ENCODE measurements around the gene POU5F1. TPM values are rescaled to one million over a fixed set of nuclear protein-coding genes. Genes with fewer than 3 reads are reported as not detected.

The POU5F1 gene
- polyA plus RNA-seq, 2 of the 4 experiments (the other 2 are of a cell fraction), result 2.7 to 2.8 TPM

DNA sequence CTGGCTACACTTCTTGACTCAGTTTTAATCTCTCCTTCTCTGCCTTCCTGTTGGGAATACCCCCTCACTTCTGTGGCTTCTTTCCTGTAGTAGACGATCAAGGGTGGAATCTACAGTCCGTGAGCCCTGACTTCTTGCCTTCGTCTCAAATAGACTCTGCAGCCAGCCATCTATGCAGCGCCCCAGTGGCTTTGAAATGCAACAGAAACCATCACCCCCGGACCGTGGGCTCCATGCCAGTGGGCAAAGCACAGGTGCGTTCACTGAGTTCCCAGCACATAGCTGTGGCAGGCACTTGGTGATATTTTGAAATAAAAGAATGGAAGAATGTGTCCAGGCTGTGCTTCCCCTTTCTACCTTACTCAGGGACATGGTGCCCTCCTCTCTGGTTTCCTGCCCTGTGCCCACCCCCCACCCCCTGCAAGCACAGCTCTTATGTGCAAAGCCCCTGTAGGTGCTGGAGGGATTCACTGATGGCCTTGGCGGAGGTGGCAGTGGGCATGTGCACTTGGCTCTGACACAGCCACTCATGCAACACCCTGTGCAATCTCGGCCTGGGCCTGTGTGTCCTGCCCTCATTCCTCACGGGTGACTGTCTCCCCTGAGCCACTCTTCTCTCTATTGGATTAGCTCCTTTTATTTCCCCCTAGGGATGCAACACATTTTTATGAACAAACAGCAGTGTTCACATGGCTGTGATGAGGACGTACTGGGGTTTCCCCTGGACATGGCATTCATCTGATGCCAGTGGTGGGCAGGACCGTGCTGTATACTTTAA lies 44.7 kb downstream of the POU5F1 start:
- Histone ChIP-seq H3K4me3 (no peak overlapping the region), H3K4me1 (peaks cover 36% of the 10 kb centered on the region), H3K9me3 (no peaks in the 10 kb centered on the region), H3K4me2 (peak overlapping the region; percentile 25; the same call in 2 of the 3 replicates), H3K27ac (peak overlapping the region; percentile 44 to 50; a peak in 3 of 6 replicates)
- WGBS (ENCODE audit: missing lambda C conversion rate), result 44% methylated on average over 11 of the region's 12 CpGs
- TF ChIP-seq FOSL2 (IDR thresholded peaks at IDR 0.05), result no peak
- 0 out of 2 replicates have a peak, but pooled peaks have one; percentile 17 for TF ChIP-seq FOSL2 (CRISPR knock-in tag; IDR thresholded peaks at IDR 0.05)
- TF ChIP-seq KDM1A (IDR thresholded peaks at IDR 0.05; ENCODE audit: low read depth), result no peak
- CTCF ChIA-PET, result interaction anchor here (0.6 to 7.0 kb wide), 7 partner anchors 10 to 241 kb away, joined by 3 to 46 read pairs (median 8); partner anchors contain the start of gene PSORS1C1
- DNase-seq (ENCODE audit: low read depth in 1 of 2, low spot score in 1 of 2) (peak; percentile 31 to 50), ATAC-seq (peak; percentile 62), FAIRE-seq (no peak)
- POLR2A ChIA-PET, result interaction anchor here (0.6 kb wide), 1 partner anchor 11 kb away, joined by 3 read pairs; the partner anchor contains the start of gene PSORS1C1

DNA sequence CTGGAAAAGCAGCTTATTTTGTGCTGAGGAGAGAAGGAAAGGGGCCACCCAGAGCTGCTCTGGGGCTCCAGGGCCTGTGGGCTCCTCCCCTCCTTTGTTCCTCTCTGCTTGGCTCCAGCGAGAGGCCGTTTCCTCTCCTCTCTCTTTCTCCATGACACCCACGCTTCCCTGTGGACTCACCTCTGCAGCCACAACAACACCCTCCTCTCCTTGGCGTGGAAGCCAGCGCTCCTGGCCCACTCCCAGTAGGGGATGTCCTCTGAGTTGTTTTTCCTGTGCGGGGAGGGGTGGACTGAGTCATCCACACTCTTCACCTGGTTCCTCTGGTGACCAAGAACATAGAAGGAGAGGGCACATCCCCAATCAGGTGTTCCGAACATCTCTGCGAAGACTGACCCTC lies 45.3 kb downstream of the POU5F1 start:
- WGBS (ENCODE audit: missing lambda C conversion rate), result 51% methylated on average over 8 of the region's 8 CpGs
- DNase-seq (ENCODE audit: low read depth in 1 of 2, low spot score in 1 of 2), result no peak
- CTCF ChIA-PET, result interaction anchor here (1.1 to 7.0 kb wide), 3 partner anchors 9 to 69 kb away, joined by 3 to 46 read pairs (median 27); partner anchors contain the start of gene PSORS1C1
- FAIRE-seq, result no peak
- Histone ChIP-seq H3K4me1 (peaks cover 36% of the 10 kb centered on the region), H3K9me3 (no peaks in the 10 kb centered on the region), H3K4me2 (peak overlapping the region; percentile 28; the same call in 1 of the 3 replicates), H3K4me3 (no peak overlapping the region), H3K27ac (peak overlapping the region; percentile 44 to 45; a peak in 2 of 6 replicates)
- TF ChIP-seq ATOH8 (CRISPR knock-in tag; IDR thresholded peaks at IDR 0.05; ENCODE audit: low read depth), result no peak
- no peak for TF ChIP-seq MAFK (IDR thresholded peaks at IDR 0.05; ENCODE audit: partially characterized antibody)
- TF ChIP-seq, protein P1, sequence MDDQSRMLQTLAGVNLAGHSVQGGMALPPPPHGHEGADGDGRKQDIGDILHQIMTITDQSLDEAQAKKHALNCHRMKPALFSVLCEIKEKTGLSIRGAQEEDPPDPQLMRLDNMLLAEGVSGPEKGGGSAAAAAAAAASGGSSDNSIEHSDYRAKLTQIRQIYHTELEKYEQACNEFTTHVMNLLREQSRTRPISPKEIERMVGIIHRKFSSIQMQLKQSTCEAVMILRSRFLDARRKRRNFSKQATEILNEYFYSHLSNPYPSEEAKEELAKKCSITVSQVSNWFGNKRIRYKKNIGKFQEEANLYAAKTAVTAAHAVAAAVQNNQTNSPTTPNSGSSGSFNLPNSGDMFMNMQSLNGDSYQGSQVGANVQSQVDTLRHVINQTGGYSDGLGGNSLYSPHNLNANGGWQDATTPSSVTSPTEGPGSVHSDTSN (IDR thresholded peaks at IDR 0.05), result no peak
- TF ChIP-seq, protein P2, sequence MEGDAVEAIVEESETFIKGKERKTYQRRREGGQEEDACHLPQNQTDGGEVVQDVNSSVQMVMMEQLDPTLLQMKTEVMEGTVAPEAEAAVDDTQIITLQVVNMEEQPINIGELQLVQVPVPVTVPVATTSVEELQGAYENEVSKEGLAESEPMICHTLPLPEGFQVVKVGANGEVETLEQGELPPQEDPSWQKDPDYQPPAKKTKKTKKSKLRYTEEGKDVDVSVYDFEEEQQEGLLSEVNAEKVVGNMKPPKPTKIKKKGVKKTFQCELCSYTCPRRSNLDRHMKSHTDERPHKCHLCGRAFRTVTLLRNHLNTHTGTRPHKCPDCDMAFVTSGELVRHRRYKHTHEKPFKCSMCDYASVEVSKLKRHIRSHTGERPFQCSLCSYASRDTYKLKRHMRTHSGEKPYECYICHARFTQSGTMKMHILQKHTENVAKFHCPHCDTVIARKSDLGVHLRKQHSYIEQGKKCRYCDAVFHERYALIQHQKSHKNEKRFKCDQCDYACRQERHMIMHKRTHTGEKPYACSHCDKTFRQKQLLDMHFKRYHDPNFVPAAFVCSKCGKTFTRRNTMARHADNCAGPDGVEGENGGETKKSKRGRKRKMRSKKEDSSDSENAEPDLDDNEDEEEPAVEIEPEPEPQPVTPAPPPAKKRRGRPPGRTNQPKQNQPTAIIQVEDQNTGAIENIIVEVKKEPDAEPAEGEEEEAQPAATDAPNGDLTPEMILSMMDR (IDR thresholded peaks at IDR 0.05), result no peak
- POLR2A ChIA-PET, result interaction anchor here (0.6 kb wide), 1 partner anchor 11 kb away, joined by 3 read pairs; the partner anchor contains the start of gene PSORS1C1
- no peak for ATAC-seq

DNA sequence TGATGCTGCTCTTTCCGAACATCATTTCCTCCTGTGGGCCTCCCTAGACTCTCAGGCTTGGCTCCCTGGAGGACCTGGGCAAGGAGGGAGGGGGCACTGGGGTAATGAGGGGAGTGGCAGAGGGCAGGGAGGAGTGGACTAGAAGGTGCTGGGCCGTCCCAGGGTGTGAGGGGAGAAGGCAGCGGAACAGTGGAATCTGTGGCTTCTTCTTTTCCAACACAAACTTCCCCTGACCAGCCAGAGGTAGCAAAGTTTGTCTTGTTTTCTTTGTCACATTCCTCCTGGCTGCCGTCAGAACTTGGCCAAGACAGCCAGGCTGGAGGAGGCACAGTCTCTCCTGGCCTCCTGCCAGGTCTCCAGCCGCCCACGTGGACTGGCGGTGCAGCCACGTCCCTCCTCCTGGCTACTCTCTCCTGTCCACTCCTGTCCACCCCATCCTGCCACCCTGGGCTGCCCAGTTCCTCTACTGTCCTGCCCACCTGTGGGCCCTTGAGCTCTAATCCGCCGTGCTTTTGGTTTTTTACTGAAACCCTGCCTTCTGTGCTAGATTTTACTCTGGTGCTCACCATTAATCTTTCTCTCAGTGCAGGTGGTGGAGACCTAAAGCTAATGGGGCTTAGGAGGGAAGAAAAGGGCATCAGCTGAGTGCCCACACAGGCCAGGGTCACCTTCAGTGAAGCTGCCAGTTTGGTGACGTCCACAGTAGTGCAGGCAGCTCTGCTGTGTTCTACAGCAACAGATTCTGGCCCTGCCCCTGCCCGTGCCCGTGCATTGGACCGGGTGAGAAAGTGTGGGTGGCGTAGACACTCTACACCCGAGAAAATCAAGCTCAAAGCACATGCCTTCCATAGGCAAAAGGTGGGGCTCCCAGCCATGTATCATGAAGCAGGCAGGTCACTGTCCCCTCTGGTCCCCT lies 47.4 kb downstream of the POU5F1 start:
- ChIA-PET POLR2A (no interaction called here), CTCF (interaction anchor here (0.6 to 1.5 kb wide), 5 partner anchors 8 to 207 kb away, joined by 3 to 7 read pairs (median 4); partner anchors contain the start of gene PSORS1C1)
- H3K4me2 ChIP-seq, result peak overlapping the region; percentile 67
- peak overlapping the region; percentile 66 to 77; a peak in 5 of 6 replicates for H3K27ac ChIP-seq
- 41% methylated on average over 12 of the region's 16 CpGs for WGBS (ENCODE audit: missing lambda C conversion rate)
- no peak overlapping the region for H3K4me3 ChIP-seq
- TF ChIP-seq MAX (IDR thresholded peaks at IDR 0.05) (peak; percentile 58), HOXB5 (CRISPR knock-in tag; IDR thresholded peaks at IDR 0.05) (no peak), ESRRA (IDR thresholded peaks at IDR 0.05; ENCODE audit: borderline replicate concordance, low read length) (no peak)
- H3K9me3 ChIP-seq, result no peaks in the 10 kb centered on the region
- no peak for FAIRE-seq
- DNase-seq (ENCODE audit: low read depth in 1 of 2, low spot score in 1 of 2), result peak; percentile 23 to 73
- peak; percentile 55 to 73; a peak in 5 of 6 replicates for ATAC-seq
- H3K4me1 ChIP-seq, result peaks cover 36% of the 10 kb centered on the region
